Measurements from ENCODE around the gene ENOX1. TPM values are rescaled to one million over a fixed set of nuclear protein-coding genes. Genes with fewer than 3 reads are reported as not detected.
A peak's percentile ranks its signal among the peaks of the same experiment; 100 is the strongest.

Gene ENOX1
- polyA plus RNA-seq, 3 donors, result 8.5 to 11.1 (median 8.7) TPM

GRCh38 chr13:43785650-43786471 is 911 bp downstream of the ENOX1 start:
- DNase-seq, result peak; percentile 82

GRCh38 chr13:43785261-43785649 is 1.5 kb downstream of the ENOX1 start:
- DNase-seq, result peak; percentile 29

GRCh38 chr13:43784496-43784895 is 2.3 kb downstream of the ENOX1 start:
- DNase-seq, result no peak

GRCh38 chr13:43783820-43784219 is 3.0 kb downstream of the ENOX1 start:
- DNase-seq, result peak; percentile 42

- no peak for DNase-seq
Measured at GRCh38 chr13:43782686-43783085, 4.1 kb downstream of the ENOX1 start.

- DNase-seq, result no peak
Measured at GRCh38 chr13:43780666-43781065, 6.1 kb downstream of the ENOX1 start.

GRCh38 chr13:43776501-43777079 is 10.2 kb downstream of the ENOX1 start:
- DNase-seq, result no peak

GRCh38 chr13:43776006-43776405 is 10.8 kb downstream of the ENOX1 start:
- DNase-seq, result no peak

GRCh38 chr13:43773602-43774001 is 13.2 kb downstream of the ENOX1 start:
- no peak for DNase-seq

GRCh38 chr13:43770871-43771270 is 15.9 kb downstream of the ENOX1 start:
- no peak for DNase-seq

GRCh38 chr13:43769529-43769928 is 17.2 kb downstream of the ENOX1 start:
- DNase-seq, result no peak

- DNase-seq, result no peak
Measured at GRCh38 chr13:43767341-43767931, 19.3 kb downstream of the ENOX1 start.

GRCh38 chr13:43766725-43767124 is 20.0 kb downstream of the ENOX1 start:
- DNase-seq, result no peak

- DNase-seq, result no peak
Measured at GRCh38 chr13:43764349-43764748, 22.4 kb downstream of the ENOX1 start.

- DNase-seq, result no peak
Measured at GRCh38 chr13:43763143-43763759, 23.5 kb downstream of the ENOX1 start.

GRCh38 chr13:43761616-43762315 is 25.0 kb downstream of the ENOX1 start:
- DNase-seq, result no peak

GRCh38 chr13:43760257-43760656 is 26.5 kb downstream of the ENOX1 start:
- no peak for DNase-seq

- no peak for DNase-seq
Measured at GRCh38 chr13:43758834-43759233, 27.9 kb downstream of the ENOX1 start.

GRCh38 chr13:43757266-43757665 is 29.5 kb downstream of the ENOX1 start:
- DNase-seq, result no peak

GRCh38 chr13:43755844-43756243 is 30.9 kb downstream of the ENOX1 start:
- no peak for DNase-seq

- no peak for DNase-seq
Measured at GRCh38 chr13:43751624-43752023, 35.1 kb downstream of the ENOX1 start.

GRCh38 chr13:43749503-43749902 is 37.3 kb downstream of the ENOX1 start:
- DNase-seq, result no peak
